Germinal center (tissue), 1 donor: ENCODE data around the gene CCDC13.

ENCODE experiments used
- DNase-seq: peaks from one replicate; pipeline ENCODE4 v3.0.0; 2012; ENCODE audit warnings: mixed read lengths, low spot score

CCDC13 gene

DNA sequence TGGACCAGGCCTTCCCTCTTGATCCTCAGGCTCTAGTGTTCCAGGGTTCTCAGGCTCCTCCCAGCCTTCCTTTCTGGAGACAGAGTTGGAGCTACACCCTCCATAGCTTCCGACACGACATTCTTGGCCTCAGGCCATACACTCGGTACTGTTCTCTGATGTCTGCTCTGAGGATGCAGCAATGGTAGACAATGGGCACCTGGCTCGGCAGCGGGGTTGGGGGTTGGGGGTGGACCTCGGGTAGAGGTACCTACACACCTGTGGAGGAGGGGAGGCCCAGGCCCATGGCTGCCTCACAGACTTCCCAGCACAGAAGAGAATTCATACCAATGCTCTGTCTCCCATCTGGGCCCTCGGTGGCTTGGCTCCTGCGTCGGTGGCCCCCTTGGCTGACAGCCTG, 21.4 kb downstream of the CCDC13 start:
- no peak for DNase-seq

DNA sequence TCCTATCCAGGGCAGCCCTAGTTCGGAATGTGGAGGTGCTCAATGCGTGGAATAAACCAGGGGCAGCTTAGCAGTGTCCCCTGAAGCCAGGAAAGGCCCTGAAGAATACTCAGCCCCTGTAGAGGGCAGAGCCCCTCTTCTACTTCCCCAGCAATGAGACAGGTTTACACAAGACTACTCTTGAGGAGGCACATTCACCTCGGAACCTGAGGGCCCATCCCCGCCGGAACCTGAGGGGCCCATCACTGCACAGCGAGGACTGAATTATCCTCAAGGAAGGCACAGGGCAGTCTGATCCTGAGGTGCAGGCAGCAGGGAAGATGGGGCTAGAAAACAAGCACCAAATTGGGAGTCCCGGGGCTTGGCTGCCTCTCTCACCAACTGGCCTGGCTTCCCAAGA, 22.2 kb downstream of the CCDC13 start:
- DNase-seq: no peak

DNA sequence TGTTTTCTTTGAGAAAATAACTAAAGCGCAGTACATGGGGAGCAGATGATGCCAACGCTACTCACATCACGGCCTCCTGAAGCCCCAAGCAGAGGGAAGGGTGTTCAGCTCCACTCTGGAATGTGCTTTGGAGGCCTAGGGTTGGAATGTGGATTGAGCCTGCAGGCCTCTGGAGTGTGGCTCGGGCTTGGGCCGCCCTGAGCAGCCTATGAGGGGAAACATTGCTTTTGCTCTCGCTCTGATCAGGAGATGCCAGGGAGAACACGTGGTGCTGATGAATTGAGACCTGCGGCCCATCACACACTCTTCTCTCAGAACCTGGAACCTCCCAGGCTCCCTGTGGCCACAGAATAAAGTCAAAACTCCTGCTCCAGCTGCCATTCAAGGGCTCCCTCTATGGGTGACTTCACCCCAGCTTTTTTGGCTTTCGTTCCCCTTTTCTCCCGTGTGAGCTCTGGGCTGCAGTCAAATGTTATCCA, 23.3 kb downstream of the CCDC13 start:
- peak; percentile 37 for DNase-seq

DNA sequence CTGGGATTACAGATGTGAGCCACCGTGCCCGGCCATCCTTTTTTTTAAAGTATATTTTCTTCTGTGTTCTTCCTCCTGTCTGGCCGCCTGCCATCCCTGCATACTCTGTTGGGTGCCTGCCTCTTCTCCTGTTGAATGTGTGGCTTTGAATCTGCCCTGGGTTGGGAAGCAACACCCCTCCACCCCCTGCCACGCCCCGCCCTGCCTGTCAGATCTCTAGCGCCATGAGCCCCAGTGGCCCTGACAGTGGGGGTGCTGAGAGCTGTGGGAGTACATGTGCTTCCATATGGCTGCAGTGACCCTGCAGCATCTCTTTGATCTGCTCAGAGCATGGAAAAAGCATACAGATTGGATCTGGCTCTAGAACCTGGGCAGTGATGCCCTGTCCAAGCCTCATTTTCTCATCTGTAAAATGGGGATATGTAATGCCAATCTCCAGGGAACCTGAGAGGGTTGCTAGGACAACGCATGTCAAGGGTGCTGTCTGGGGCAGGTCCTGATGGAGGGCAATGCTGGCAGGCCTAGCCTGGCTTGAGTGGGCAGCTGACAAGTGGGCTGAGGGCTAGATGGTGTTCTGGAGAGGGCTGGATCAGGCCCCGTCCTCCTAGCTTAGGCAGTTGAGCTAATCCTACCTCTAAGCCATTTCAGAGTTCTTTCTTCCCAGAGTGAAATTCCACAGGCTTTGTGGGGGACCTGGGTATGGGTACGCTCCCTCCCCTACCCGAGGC, 23.9 kb downstream of the CCDC13 start:
- no peak for DNase-seq

DNA sequence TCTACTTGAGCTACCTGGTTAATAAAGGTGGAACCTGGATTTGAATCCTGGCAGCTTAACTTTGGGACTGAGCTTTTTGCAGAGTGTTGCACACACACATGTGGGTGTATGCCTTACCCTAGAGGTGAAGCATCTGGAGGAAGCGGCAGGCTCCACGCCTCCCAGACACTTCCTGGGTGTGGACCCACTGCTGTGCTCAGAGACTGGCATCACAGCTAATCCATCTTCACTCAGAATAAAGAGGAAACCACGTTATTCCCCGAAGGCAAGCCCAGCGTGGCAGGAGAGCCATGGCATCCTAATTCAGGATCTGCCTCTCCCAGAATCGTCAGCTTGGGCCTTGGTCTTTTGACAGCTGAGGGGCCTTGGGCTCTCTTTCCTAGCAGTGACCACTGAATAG, 25.5 kb downstream of the CCDC13 start:
- no peak for DNase-seq

DNA sequence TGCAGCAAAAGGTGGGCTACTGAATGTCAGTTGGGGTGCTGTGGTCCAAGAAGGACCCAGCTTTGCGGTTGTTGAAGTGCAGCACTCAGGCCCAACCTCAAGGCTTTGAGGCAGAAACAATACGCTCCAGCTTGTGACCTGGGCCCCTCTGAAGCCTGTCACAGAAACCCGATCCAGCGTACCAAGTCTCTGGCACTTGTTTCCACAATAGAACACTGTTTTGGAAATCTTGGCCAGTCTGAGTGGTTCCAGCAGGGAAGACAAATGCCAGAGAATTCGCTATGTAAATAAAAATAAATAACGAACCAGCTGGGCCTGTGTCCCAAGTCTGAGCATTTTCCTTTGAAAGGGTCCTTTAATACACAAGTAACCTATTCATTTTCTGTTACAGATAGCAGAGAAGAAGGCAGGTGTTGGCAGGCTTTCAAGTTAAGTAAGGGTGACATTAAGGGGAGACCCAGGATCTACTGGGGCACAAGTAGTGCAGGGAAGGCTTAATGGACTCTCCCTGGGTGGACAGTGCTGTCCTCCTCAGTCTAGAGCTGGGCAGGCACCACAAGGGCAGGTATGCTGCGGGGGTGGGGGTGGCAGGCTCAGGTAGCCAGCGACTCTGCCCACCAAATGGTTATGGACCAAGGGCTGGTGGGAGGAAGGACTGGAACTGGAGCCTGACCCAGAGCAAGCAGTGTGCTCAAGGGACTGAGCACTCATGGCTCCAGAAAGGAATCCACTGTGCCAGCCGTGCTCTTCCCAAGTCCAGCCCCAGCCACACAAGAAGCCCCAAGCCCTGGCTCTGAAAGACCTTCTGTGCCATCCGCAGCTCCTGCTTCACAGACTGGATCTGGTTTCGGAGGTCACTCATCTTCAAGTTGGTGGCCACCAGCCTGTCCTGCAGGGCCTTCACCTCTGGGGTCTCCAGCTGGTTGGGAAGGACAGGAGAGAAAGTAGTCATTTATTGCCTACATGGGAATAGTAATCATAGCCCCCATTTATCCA, 26.3 kb downstream of the CCDC13 start:
- no peak for DNase-seq

DNA sequence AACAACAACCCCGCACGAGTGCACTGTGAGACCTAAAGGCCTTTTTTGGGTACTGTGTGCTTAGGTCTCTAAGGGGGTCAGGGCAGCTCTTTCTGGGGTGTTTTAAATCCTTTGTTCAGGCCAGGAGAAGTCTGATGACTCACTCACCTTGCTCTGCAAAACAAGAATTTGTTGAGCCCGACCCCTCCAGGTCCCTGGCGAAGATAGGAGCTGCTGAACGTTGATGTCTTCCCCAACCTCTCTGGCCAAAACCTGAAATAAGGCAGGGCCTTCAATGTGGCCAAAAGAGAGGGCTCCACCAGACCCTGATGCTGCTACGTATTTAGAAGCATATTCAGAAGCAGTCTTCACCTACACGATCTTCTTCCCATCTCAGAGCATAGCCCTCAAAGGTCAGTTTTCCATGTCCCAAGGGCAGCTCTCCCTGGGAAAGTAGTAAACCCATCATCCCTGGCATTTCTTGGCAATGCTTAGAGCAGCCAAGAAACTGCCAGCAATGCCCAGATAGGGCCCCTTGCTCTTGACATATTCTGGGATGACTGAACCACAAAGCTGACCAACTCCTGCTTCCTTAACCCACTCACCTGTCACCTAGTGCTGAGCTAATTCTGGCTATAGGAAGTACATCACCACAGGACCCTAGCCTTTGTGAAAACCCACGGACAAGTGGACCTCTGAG, 27.1 kb downstream of the CCDC13 start:
- no peak for DNase-seq

DNA sequence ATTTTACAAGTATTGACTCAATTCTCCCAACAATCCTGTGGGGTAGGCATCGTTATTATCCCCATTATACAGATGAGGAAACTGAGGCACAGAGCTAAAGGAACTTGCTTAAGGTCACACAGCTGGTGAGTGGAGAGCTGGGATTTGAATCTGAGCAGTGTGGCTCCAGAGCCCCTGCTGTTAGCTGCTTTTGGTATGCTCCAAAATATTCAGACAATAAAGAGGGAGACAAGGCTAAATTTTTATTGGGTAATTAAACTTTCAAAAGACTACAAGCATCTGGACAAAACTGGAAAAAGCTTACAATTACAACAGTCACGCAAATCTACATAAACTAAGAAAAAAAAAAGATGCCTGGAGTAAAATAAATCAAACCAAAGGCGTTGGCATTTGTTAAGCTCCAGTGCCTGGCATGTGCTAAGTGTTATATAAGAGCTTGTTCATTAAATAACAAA, 27.7 kb downstream of the CCDC13 start:
- no peak for DNase-seq

DNA sequence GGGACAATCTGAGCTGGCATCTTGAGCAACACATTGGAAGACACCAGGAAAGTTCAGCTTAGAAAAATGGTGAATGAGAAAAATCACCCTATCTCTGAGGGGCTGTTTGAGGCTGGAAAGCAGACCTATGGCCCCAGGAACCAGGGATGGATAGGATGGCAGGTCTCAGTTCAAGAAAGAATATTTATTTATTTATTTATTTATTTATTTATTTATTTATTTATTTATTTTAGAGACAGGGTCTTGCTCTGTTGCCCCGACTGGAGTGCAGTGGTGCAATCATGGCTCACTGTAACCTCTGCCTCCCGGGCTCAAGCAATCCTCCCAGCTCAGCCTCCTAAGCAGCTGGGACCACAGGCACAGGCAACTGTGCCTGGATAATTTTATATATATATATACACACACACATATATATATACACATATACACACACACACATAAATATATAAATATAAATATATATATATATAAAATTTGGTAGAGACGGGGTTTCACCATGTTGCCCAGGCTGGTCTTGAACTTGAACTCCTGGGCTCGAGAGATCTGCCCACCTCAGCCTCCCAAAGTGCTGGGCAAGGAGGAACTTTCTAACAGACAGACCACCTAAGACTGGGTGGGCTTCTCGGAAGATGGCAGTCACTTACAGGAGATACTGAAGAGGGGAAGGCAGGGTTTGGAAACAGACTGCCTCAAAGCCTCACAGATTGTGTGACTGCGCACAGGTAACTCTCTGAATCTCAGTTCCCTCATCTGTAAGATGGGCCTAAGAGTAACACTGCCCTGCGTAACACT, 29.7 kb downstream of the CCDC13 start:
- no peak for DNase-seq

DNA sequence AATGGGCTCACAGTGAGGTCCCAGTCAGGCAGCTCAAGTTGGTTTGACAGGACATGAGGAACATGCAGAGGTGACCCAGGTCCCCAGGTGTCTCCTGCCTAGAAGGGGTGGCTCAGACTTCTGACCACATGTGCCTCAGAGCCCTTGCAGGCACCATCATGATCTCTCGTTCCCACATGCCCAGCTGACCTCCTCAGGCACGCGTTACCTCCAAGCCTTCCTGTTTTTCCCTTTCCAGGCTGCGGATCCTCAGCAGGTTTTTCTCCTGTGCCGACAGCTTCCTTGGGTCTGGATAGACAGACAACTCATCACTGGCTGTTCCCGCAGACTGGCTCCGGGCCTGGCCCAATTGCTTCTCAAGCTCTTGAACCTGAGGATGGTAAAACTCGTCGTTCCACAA, 30.4 kb downstream of the CCDC13 start:
- DNase-seq: no peak

DNA sequence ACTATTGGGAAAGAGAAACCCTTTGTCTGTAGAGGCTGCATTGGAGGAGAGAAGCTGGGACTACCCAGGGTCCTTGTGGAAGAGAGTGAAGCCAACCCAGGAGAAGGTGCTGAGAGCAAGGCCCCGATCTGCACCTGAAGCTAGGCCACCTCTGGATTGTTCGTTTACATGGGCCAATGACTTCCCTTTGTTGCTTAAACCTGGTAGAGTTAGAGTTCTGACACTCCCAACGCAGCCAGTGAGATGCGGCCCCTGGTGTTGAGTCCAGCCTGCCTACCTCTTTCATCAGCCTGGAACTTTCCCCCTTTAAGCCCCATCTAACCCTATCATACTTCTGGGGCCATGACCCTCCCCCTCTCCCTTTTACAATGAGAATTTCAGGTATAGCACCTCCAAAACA, 30.8 kb downstream of the CCDC13 start:
- no peak for DNase-seq

DNA sequence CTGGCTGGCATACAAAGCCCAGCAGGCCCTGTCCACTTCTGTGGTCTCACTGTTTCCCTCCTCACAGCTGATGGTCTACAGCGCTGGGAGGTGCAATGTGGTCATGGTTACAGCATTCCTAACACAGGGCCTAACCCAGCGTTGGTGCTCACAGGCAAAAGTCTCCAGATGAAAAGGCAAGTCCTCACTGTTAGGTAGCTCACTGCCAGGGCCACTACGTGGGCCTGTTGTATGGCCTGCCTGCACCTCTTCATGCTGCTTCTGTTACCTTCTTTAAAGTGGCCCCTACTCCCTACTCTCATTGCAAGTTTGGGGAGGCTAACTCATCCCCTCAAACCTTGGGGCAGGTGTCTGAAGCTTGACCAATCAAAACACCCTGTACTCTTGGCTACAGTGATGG, 31.3 kb downstream of the CCDC13 start:
- DNase-seq: no peak

DNA sequence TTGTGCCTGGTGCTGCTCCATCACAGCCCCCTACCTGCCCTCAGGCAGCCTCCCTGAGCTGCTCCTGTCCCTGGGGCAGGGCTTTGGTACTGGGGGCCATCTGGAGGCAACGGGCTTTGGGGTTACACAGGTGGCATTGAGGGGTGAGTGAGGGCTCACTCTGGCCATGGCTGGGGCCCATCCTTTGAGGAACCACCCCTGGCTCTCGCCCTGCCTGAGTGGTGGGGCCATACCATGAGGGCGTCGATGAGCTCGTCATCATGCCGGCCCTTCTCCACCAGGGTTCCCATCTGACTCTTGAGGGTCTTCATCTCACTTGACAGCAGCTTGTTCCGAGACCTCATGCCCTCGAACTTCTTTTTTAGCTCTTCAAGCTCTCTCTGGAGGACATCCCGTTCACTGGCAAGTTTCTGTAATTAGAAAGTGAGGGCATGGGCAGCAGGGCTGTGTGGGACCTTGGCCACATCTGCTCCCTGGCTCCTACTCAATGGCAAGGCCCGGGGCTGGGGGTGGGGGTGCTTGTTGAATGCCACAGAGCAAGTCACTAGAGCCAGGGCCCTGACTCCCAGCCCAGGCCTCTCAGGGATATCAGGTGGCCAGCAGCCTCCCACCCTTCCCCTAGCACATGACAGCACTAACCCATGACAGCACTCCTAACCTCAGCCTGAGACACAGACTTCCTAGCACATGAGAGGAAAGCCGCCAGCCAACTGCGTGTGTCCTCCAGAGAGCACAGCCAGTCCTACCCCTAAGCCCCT, 33.5 kb downstream of the CCDC13 start:
- no peak for DNase-seq

DNA sequence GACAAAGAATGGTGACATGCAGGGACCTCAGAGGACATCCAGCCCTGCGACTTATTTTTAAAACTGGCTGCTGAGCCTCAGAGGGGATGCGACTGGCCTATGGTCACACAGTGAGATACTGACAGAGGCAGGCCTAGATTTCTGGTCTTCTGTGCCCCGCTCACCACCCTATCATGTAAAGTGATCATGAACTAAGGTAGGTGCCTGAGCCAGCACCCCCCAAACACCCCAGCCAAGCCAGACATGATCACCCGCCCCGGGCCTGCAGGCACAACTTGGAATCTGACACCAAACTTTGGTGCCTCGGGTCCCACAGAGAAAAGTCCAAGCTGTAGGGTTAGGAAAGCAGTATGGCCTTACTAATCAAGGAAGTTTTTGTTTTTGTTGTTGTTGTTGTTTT, 36.5 kb downstream of the CCDC13 start:
- no peak for DNase-seq

DNA sequence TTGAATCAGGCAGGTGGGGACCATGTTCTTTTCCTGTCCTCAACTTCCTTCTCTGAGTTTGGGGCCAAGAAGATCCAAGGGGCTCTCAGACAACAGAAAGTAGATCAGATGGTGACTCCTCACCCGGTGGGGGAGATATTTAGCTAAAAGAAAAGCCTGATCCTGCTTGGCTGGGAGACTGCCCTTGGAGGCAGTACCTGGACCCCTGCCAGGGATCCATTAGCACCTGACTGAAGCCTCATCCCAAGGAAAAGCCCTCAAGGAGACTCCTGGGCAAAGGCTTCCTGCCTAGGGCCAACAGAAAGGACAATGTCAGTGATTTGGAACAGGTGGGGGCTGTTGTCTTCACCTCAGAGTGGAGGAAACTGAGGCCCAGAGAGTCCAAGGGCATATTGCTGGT, 37.0 kb downstream of the CCDC13 start:
- no peak for DNase-seq

DNA sequence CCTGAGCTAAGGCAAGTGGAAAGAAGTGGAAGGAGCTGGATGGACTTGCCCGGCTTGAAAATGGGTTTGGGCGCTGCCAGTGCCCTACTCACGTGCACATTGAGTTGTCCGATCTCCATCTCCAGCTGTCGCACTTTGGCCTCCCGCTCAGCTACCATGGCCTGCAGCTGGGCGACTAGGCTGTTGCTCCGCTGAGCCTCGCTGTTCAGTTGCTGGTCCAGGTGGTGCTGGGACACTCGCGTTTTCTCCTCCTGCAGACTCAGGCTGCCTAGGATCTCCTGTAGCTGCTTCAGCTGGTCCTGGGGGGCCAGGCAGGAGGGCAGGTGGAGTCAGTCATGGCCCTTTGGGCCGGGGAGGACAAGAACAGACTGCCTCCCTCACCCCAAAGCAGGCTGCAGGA, 37.4 kb downstream of the CCDC13 start:
- no peak for DNase-seq

DNA sequence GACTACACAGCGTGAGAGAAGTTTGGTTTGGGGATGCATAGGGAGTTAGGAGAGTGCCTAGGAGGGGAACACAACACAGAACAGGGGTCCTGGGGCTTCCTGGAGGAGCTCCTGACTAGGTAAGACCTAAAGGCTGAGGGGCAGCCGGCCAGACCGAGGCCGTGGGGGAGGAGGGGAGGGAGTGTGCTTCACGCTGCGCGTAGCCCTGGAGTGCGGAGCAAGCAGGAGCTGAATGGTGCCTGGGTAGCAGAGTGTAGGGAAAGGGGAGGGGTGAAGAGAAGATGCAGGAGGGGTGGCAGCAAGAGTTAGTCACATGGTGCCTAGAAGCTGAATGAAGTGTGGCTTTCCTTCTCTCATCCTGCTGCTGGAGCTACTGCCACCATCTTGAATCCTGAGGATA, 38.0 kb downstream of the CCDC13 start:
- no peak for DNase-seq

DNA sequence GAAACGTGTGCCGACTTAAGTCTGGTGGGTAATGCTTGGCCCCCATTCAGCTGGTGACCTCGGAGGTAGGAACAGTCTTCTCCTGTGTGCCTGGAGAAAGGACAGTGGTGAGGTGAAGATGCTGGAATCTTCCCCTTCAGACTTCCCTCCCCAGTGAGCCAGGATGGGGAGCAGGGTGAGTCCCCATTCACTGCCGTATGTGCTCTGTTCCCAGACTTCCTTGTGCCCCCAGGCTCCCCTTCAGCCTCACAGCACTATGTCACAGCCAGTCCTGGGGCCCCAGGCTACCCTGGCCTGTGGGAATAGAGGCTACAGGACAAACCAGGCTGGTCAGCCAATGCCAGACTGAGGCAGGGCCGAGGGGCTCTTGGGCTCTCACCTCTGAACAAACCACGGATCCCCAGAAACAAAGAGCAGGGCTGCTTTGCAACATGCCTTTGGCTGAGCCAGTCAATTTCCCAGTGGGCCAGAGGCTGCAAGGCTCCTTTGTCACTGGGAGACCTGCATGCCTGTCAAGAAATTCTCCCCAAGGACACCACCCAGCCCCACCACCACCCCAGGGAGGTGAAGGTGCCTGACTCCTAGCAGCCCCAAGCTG, 38.7 kb downstream of the CCDC13 start:
- no peak for DNase-seq

DNA sequence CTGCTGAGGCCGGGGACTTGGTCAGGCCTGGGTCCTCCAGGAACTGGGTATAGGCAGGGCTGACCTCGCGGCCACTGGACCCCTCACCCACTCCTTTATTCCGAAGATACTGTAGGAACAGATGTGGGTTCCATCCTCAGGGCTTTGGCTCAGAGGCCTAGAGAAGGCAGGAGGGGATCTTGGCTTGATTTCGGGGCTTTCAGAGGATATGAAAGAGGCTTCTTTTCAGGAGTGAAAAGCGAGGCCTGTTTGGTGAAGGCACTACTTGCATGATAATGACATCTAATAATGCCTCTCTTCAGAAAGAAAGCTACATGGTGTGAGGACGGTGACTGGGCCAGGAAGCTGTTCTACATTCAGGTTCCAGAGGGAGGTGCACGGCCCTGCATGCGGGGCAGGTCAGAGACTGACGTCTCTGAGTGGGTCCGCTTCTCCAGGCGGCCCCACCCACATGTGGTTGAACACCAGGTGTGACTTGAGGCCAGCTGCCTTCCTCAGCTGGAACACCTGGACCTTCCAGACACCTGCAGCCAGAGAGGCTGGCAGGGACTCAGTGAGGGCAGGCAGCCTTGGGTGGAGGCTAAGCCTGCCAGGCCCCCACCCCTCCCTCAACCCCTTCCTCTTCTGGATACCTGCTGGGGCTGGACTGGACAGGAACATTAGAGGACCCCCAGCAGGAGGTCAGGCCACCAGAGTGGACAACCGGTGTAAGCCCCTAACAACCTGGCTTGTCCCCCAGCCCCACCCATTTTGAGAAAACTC, 39.4 kb downstream of the CCDC13 start:
- no peak for DNase-seq
